Body of pancreas (tissue), 4 donors: Measurements from ENCODE around the gene TOR4A. TPM values are rescaled to one million over a fixed set of nuclear protein-coding genes. Genes with fewer than 3 reads are reported as not detected.
"Not testable (repeated sequence)": the region's sequence is repeated elsewhere in the genome, so short reads cannot be mapped to it uniquely, and the experiment has no call there.

ENCODE experiments used
- ATAC-seq: fragments of 150-250 bp; one replicate; pipeline ENCODE4 v1.9.1; 2016
- DNase-seq, 4 donors: peaks; one replicate each; pipeline ENCODE4 v3.0.0-alpha.2; 2019
- H3K27ac ChIP-seq, 4 donors: fragments of 200-600 bp; sonication (generic); 1 replicate in 3 of 4; 2 replicates in 1 of 4; pipeline versions ENCODE4 v1.5.1 to v1.6.1; 2016 to 2019; ENCODE audit warnings: mild to moderate bottlenecking in 1 of 4, mixed read lengths in 1 of 4, moderate library complexity in 1 of 4
- H3K27me3 ChIP-seq, 2 donors: fragments of 200-600 bp; sonication (generic); one replicate each; pipeline ENCODE4 v1.6.0; 2016; ENCODE audit warnings: mild to moderate bottlenecking in 1 of 2
- H3K36me3 ChIP-seq, 2 donors: fragments of 200-600 bp; sonication (generic); replicated peaks in 1 of 2; 2 replicates each; pipeline ENCODE4 v1.5.1; 2016; ENCODE audit warnings: low read depth in 2 of 2; ENCODE audit not compliant: insufficient read depth in 1 of 2
- H3K4me1 ChIP-seq: fragments of 200-600 bp; sonication (generic); one replicate; pipeline ENCODE4 v1.6.0; 2016
- H3K4me3 ChIP-seq, 2 donors: fragments of 200-600 bp; sonication (generic); 1 replicate in 1 of 2; 2 replicates in 1 of 2; pipeline ENCODE4 v1.5.1; 2016 to 2019
- H3K9me3 ChIP-seq, 3 donors: fragments of 200-600 bp; sonication (generic); 1 replicate in 2 of 3; 2 replicates in 1 of 3; pipeline ENCODE4 v1.5.1; 2016
- CTCF ChIP-seq, 7 experiments: fragments of 450-650 bp in 4 of 7; fragments of 200-600 bp in 3 of 7; sonication (generic) in 3 of 7; IDR thresholded peaks; one replicate each; pipeline ENCODE4 v1.5.1; 2016 to 2019; ENCODE audit warnings: antibody characterized with exemption in 7 of 7
- POLR2A ChIP-seq, 3 donors: fragments of 450-650 bp; IDR thresholded peaks; one replicate each; pipeline ENCODE4 v1.6.1; 2016; ENCODE audit warnings: antibody characterized with exemption in 3 of 3, mild to moderate bottlenecking in 2 of 3
- WGBS, 2 donors: methylation state at CpG; one replicate each; pipeline ENCODE4 v1.1.5; 2017; 5-methylcytosine and 5-hydroxymethylcytosine counted together
- intact Hi-C: fragments of 100-400 bp; cut with DNase I; formaldehyde crosslinking; loops from one replicate; pipeline ENCODE4 v1.15.1; 2023
- total RNA-seq, 2 donors: library from RNA; depleted of rRNA; stranded (reverse); fragments of >200 nt; gene quantifications; one replicate each; pipeline ENCODE4 v1.1.0, GENCODE V29; 2016

Gene TOR4A
- total RNA-seq, 2 donors from 2014 or later = 9.9 to 12.2 TPM

- intact Hi-C loops = no loop called here
- Histone ChIP-seq H3K4me1 (peaks cover 37% of the 10 kb centered on the region), H3K36me3 (no peaks in the 10 kb centered on the region), H3K4me3 (no peak overlapping the region), H3K27ac (no peak overlapping the region), H3K9me3 (no peaks in the 10 kb centered on the region), H3K27me3 (peaks cover 0 to 18% of the 10 kb centered on the region in 2 donors)
- no peak for DNase-seq
- TF ChIP-seq POLR2A (IDR thresholded peaks at IDR 0.05) = no peak
- TF ChIP-seq CTCF (IDR thresholded peaks at IDR 0.05) = no peak
- ATAC-seq = no peak
- WGBS, 2 donors = 64 to 68% methylated on average over 11 to 29 of the region's 35 CpGs
Observed at GRCh38 chr9:137235424-137236237, 41.9 kb upstream of the TOR4A start.

GRCh38 chr9:137236238-137236935, 41.1 kb upstream of the TOR4A start:
- Histone ChIP-seq H3K9me3 (no peaks in the 10 kb centered on the region), H3K36me3 (no peaks in the 10 kb centered on the region), H3K4me1 (peaks cover 37% of the 10 kb centered on the region), H3K4me3 (no peak overlapping the region), H3K27ac (peak overlapping the region in 2 of 4 donors; percentile 4 to 36), H3K27me3 (peaks cover 0 to 14% of the 10 kb centered on the region in 2 donors)
- TF ChIP-seq CTCF (IDR thresholded peaks at IDR 0.05) (peak; percentile 99 to 100 (median 100)), POLR2A (IDR thresholded peaks at IDR 0.05) (no peak)
- peak; percentile 37 for ATAC-seq
- 14% methylated on average over 26 of the region's 31 CpGs; no CpG with 5 or more reads in 1 of the 2 donors for WGBS, 2 donors
- DNase-seq = peak; percentile 89 to 93 (median 91)
- intact Hi-C loops = no loop called here

- no peak overlapping the region for H3K4me3 ChIP-seq
- TF ChIP-seq CTCF (IDR thresholded peaks at IDR 0.05) (no peak), POLR2A (IDR thresholded peaks at IDR 0.05) (no peak)
- H3K36me3 ChIP-seq = no peaks in the 10 kb centered on the region
- peaks cover 0 to 14% of the 10 kb centered on the region in 2 donors for H3K27me3 ChIP-seq
- ATAC-seq (no peak), DNase-seq (no peak)
- H3K9me3 ChIP-seq = no peaks in the 10 kb centered on the region
- peak overlapping the region in 2 of 4 donors; percentile 4 to 36 for H3K27ac ChIP-seq
- peaks cover 37% of the 10 kb centered on the region for H3K4me1 ChIP-seq
- 35% methylated on average over 11 of the region's 11 CpGs; no CpG with 5 or more reads in 1 of the 2 donors for WGBS, 2 donors
- intact Hi-C loops = no loop called here
Observed at GRCh38 chr9:137236936-137237421, 40.5 kb upstream of the TOR4A start.

- Histone ChIP-seq H3K4me3 (no peak overlapping the region), H3K9me3 (no peaks in the 10 kb centered on the region), H3K27me3 (peaks cover 0 to 13% of the 10 kb centered on the region in 2 donors), H3K36me3 (no peaks in the 10 kb centered on the region), H3K27ac (peak overlapping the region in 3 of 4 donors; percentile 17 to 55 (median 36)), H3K4me1 (peaks cover 47% of the 10 kb centered on the region)
- peak in 3 of 4 donors; percentile 46 to 66 (median 60) for DNase-seq
- TF ChIP-seq CTCF (IDR thresholded peaks at IDR 0.05) (no peak), POLR2A (IDR thresholded peaks at IDR 0.05) (peak in 1 of 3 donors; percentile 7)
- intact Hi-C loops = no loop called here
- no peak for ATAC-seq
- 48% methylated on average over 10 to 12 of the region's 13 CpGs for WGBS, 2 donors
Observed at GRCh38 chr9:137237759-137238726, 39.5 kb upstream of the TOR4A start.

GRCh38 chr9:137239541-137240200, 37.9 kb upstream of the TOR4A start:
- ATAC-seq, H3K36me3 ChIP-seq, DNase-seq, intact Hi-C loops, H3K9me3 ChIP-seq, H3K27me3 ChIP-seq: not testable (repeated sequence)
- Histone ChIP-seq H3K27ac (peak overlapping the region; percentile 88 to 98 (median 91)), H3K4me1 (peaks cover 64% of the 10 kb centered on the region), H3K4me3 (peak overlapping the region in 1 of 2 donors; percentile 44)
- 48 to 62% methylated on average over 21 to 23 of the region's 27 CpGs for WGBS, 2 donors
